Measurements from ENCODE around the gene TNK1.
"Not testable (repeated sequence)": the region's sequence is repeated elsewhere in the genome, so short reads cannot be mapped to it uniquely, and the experiment has no call there.

Gene TNK1

GRCh38 chr17:7380855-7381683 lies at the start of gene TNK1:
TSS of gene TNK1 (plus strand) at chr17:7381089. CDS start at chr17:7382927, 1,838 bp downstream.
- Mint-ChIP-seq H3K4me3 (no peak within 1 kb of the TSS), H3K27me3 (peaks cover 49% of the 10 kb centered on the region), H3K27ac (no peak within 1 kb of the TSS), H3K4me1 (peaks cover 9% of the 10 kb centered on the region), H3K36me3 (ENCODE audit: low read depth) (no peaks in the 10 kb centered on the region), H3K9me3 (peaks cover 6% of the 10 kb centered on the region)
- no peak for DNase-seq
- ATAC-seq = no peak

- Mint-ChIP-seq H3K36me3 (ENCODE audit: low read depth) (peaks cover 7% of the 10 kb centered on the region), H3K27me3 (peaks cover 4% of the 10 kb centered on the region), H3K4me3 (peak overlapping the region; percentile 8), H3K4me1 (peaks cover 63% of the 10 kb centered on the region), H3K27ac (no peak overlapping the region), H3K9me3 (no peaks in the 10 kb centered on the region)
- ATAC-seq = no peak
- DNase-seq = no peak
Observed at GRCh38 chr17:7332111-7332510, 48.8 kb upstream of the TNK1 start.

GRCh38 chr17:7332600-7333069 lies 48.3 kb upstream of the TNK1 start:
- peak overlapping the region; percentile 41 for H3K4me3 Mint-ChIP-seq
- peaks cover 12% of the 10 kb centered on the region for H3K36me3 Mint-ChIP-seq (ENCODE audit: low read depth)
- not testable (repeated sequence) for DNase-seq

GRCh38 chr17:7334938-7335538 lies 45.9 kb upstream of the TNK1 start:
- H3K9me3 Mint-ChIP-seq = no peaks in the 10 kb centered on the region
- peak overlapping the region; percentile 89 for H3K27ac Mint-ChIP-seq
- no peaks in the 10 kb centered on the region for H3K27me3 Mint-ChIP-seq
- ATAC-seq (no peak), DNase-seq (no peak)
- peaks cover 16% of the 10 kb centered on the region for H3K36me3 Mint-ChIP-seq (ENCODE audit: low read depth)
- peaks cover 58% of the 10 kb centered on the region for H3K4me1 Mint-ChIP-seq
- H3K4me3 Mint-ChIP-seq = peak overlapping the region; percentile 95

More at GRCh38 chr17:7332600-7333069, 48.3 kb upstream of the TNK1 start:
- H3K27ac Mint-ChIP-seq, ATAC-seq, H3K9me3 Mint-ChIP-seq, H3K27me3 Mint-ChIP-seq: not testable (repeated sequence)
- H3K4me1 Mint-ChIP-seq = peaks cover 65% of the 10 kb centered on the region

- not testable (repeated sequence) for ATAC-seq
- H3K36me3 Mint-ChIP-seq (ENCODE audit: low read depth) = peaks cover 20% of the 10 kb centered on the region
Observed at GRCh38 chr17:7335765-7336164, 45.1 kb upstream of the TNK1 start.

GRCh38 chr17:7336240-7337175 lies 44.4 kb upstream of the TNK1 start, which contains the start of gene ACAP1:
TSS of gene ACAP1 (plus strand) at chr17:7336529. CDS start at chr17:7336735, 206 bp downstream.
- ATAC-seq = peak; percentile 94
- Mint-ChIP-seq H3K4me1 (peaks cover 54% of the 10 kb centered on the region), H3K27me3 (no peaks in the 10 kb centered on the region), H3K36me3 (ENCODE audit: low read depth) (peaks cover 22% of the 10 kb centered on the region), H3K4me3 (peak within 1 kb of the TSS; percentile 95), H3K9me3 (no peaks in the 10 kb centered on the region), H3K27ac (peak within 1 kb of the TSS; percentile 89)
- DNase-seq = peak; percentile 91

More at GRCh38 chr17:7335765-7336164, 45.1 kb upstream of the TNK1 start:
- Mint-ChIP-seq H3K27ac (peak overlapping the region; percentile 89), H3K4me3 (peak overlapping the region; percentile 95), H3K4me1 (peaks cover 56% of the 10 kb centered on the region)
- not testable (repeated sequence) for DNase-seq, H3K9me3 Mint-ChIP-seq, H3K27me3 Mint-ChIP-seq

- peak overlapping the region; percentile 95 for H3K4me3 Mint-ChIP-seq
- H3K27me3 Mint-ChIP-seq, H3K9me3 Mint-ChIP-seq, ATAC-seq, DNase-seq: not testable (repeated sequence)
- peaks cover 23% of the 10 kb centered on the region for H3K36me3 Mint-ChIP-seq (ENCODE audit: low read depth)
- peak overlapping the region; percentile 89 for H3K27ac Mint-ChIP-seq
- H3K4me1 Mint-ChIP-seq = peaks cover 46% of the 10 kb centered on the region
Observed at GRCh38 chr17:7337600-7337999, 43.3 kb upstream of the TNK1 start.

- H3K9me3 Mint-ChIP-seq = no peaks in the 10 kb centered on the region
- H3K36me3 Mint-ChIP-seq (ENCODE audit: low read depth) = peaks cover 23% of the 10 kb centered on the region
- H3K27ac Mint-ChIP-seq = peak overlapping the region; percentile 23
- H3K4me1 Mint-ChIP-seq = peaks cover 38% of the 10 kb centered on the region
- DNase-seq = no peak
- H3K4me3 Mint-ChIP-seq = no peak overlapping the region
- H3K27me3 Mint-ChIP-seq = no peaks in the 10 kb centered on the region
- ATAC-seq = no peak
Observed at GRCh38 chr17:7340179-7340578, 40.7 kb upstream of the TNK1 start.

- H3K4me1 Mint-ChIP-seq = peaks cover 27% of the 10 kb centered on the region
- no peaks in the 10 kb centered on the region for H3K9me3 Mint-ChIP-seq
- peaks cover 23% of the 10 kb centered on the region for H3K36me3 Mint-ChIP-seq (ENCODE audit: low read depth)
- ATAC-seq (no peak), DNase-seq (no peak)
- no peak overlapping the region for H3K4me3 Mint-ChIP-seq
- H3K27ac Mint-ChIP-seq = no peak overlapping the region
- H3K27me3 Mint-ChIP-seq = no peaks in the 10 kb centered on the region
Observed at GRCh38 chr17:7341842-7342241, 39.0 kb upstream of the TNK1 start.

GRCh38 chr17:7343250-7343649 lies 37.6 kb upstream of the TNK1 start:
- ATAC-seq (no peak), DNase-seq (no peak)
- H3K27me3 Mint-ChIP-seq = no peaks in the 10 kb centered on the region
- H3K36me3 Mint-ChIP-seq (ENCODE audit: low read depth) = peaks cover 16% of the 10 kb centered on the region
- no peaks in the 10 kb centered on the region for H3K9me3 Mint-ChIP-seq
- H3K4me3 Mint-ChIP-seq = no peak overlapping the region
- H3K27ac Mint-ChIP-seq = no peak overlapping the region
- H3K4me1 Mint-ChIP-seq = peaks cover 16% of the 10 kb centered on the region

- no peak for DNase-seq
- H3K27ac Mint-ChIP-seq = no peak overlapping the region
- H3K9me3 Mint-ChIP-seq = no peaks in the 10 kb centered on the region
- peaks cover 10% of the 10 kb centered on the region for H3K36me3 Mint-ChIP-seq (ENCODE audit: low read depth)
- no peak overlapping the region for H3K4me3 Mint-ChIP-seq
- peaks cover 20% of the 10 kb centered on the region for H3K4me1 Mint-ChIP-seq
- ATAC-seq = no peak
- H3K27me3 Mint-ChIP-seq = no peaks in the 10 kb centered on the region
Observed at GRCh38 chr17:7346761-7347614, 33.9 kb upstream of the TNK1 start.

- no peak for DNase-seq
- ATAC-seq = no peak
- Mint-ChIP-seq H3K4me1 (peaks cover 26% of the 10 kb centered on the region), H3K27me3 (no peaks in the 10 kb centered on the region), H3K4me3 (no peak overlapping the region), H3K27ac (no peak overlapping the region), H3K9me3 (no peaks in the 10 kb centered on the region), H3K36me3 (ENCODE audit: low read depth) (peaks cover 12% of the 10 kb centered on the region)
Observed at GRCh38 chr17:7347630-7348477, 33.0 kb upstream of the TNK1 start.
